A549 (cell line): ENCODE data around the gene KRTAP1-4. TPM values are rescaled to one million over a fixed set of nuclear protein-coding genes. Genes with fewer than 3 reads are reported as not detected.

Source experiments
- ATAC-seq, 2 experiments: fragments of 200-7000 bp in 1 of 2; fragments of >200 bp in 1 of 2; cut with Nextera tagmentation in 1 of 2; cut with Tn5 transposase in 1 of 2; 3 replicates each; pipeline versions ENCODE4 v1.8.0 to v1.9.1; 2018 to 2020; ENCODE audit warnings: mild to moderate bottlenecking in 1 of 2, moderate library complexity in 1 of 2
- CTCF ChIA-PET: fragments of 300-600 bp; sonication (Branson Sonifier 250); formaldehyde crosslinking; extraction: SDS; loops from one replicate; lab custom pipeline; 2021; ENCODE audit warnings: antibody characterized with exemption, inconsistent platforms; lab: Yijun Ruan, JAX
- POLR2A ChIA-PET: fragments of 350-600 bp; formaldehyde crosslinking; extraction: SDS; loops from one replicate; lab custom pipeline; 2021; ENCODE audit warnings: antibody characterized with exemption, inconsistent platforms; lab: Yijun Ruan, JAX
- DNase-seq, 2 experiments: peaks; one replicate each; pipeline versions ENCODE4 v3.0.0 to v3.0.0-alpha.2; 2011 to 2016; ENCODE audit warnings: low read depth in 1 of 2, low spot score in 1 of 2
- FAIRE-seq: peaks from 2 replicates; lab custom pipeline; 2011; peaks lifted over from hg19 to GRCh38; lab: Jason Lieb, UNC
- H3K27ac ChIP-seq, 2 experiments: fragments of >200 bp; sonication (Bioruptor Twin); formaldehyde crosslinking; 3 replicates each; pipeline ENCODE4 v1.5.1; 2016 to 2017
- H3K4me1 ChIP-seq: fragments of >200 bp; sonication (Bioruptor Twin); formaldehyde crosslinking; 3 replicates; pipeline ENCODE4 v1.6.1; 2016
- H3K4me2 ChIP-seq: fragments of >200 bp; sonication (Bioruptor Twin); formaldehyde crosslinking; 3 replicates; pipeline ENCODE4 v1.6.1; 2016
- H3K4me3 ChIP-seq: fragments of >200 bp; sonication (Bioruptor Twin); formaldehyde crosslinking; 3 replicates; pipeline ENCODE4 v1.5.1; 2016
- H3K9me3 ChIP-seq: fragments of >200 bp; sonication (Bioruptor Twin); formaldehyde crosslinking; 3 replicates; pipeline ENCODE4 v1.6.1; 2016
- CBX2 ChIP-seq: fragments of 200-600 bp; sonication (generic); IDR thresholded peaks from 2 replicates; pipeline ENCODE4 v1.6.1; 2016; ENCODE audit warnings: low read depth, mild to moderate bottlenecking, borderline replicate concordance
- EHF ChIP-seq: fragments of 250-450 bp; sonication (Bioruptor Pico); IDR thresholded peaks from 2 replicates; pipeline ENCODE4 v1.5.0; 2020; ENCODE audit warnings: mild to moderate bottlenecking
- ESRRA ChIP-seq: fragments of 150-350 bp; IDR thresholded peaks from 2 replicates; pipeline ENCODE4 v1.6.1; 2014; ENCODE audit warnings: mild to moderate bottlenecking, low read length, borderline replicate concordance
- FOXS1 ChIP-seq: fragments of 250-450 bp; sonication (Bioruptor Pico); IDR thresholded peaks from 2 replicates; pipeline ENCODE4 v1.5.0; 2020; ENCODE audit warnings: mild to moderate bottlenecking, moderate library complexity
- GATA3 ChIP-seq: IDR thresholded peaks from 2 replicates; pipeline ENCODE4 v1.6.1; 2012; ENCODE audit warnings: borderline replicate concordance
- HOXB5 ChIP-seq: fragments of 250-450 bp; sonication (Bioruptor Pico); IDR thresholded peaks from 2 replicates; pipeline ENCODE4 v1.5.0; 2020; ENCODE audit warnings: mild to moderate bottlenecking, moderate library complexity
- KDM1A ChIP-seq: fragments of 200-600 bp; sonication (generic); IDR thresholded peaks from 2 replicates; pipeline ENCODE4 v1.6.1; 2016; ENCODE audit warnings: low read depth, mild to moderate bottlenecking
- NFE2L2 ChIP-seq: fragments of 150-350 bp; conservative IDR thresholded peaks from 2 replicates; pipeline ENCODE4 v1.6.1; 2014; ENCODE audit warnings: low read length
- POLR2A ChIP-seq: IDR thresholded peaks from 2 replicates; pipeline ENCODE4 v1.6.1; 2012; ENCODE audit warnings: mild to moderate bottlenecking, low read length
- RCOR1 ChIP-seq: fragments of 150-350 bp; IDR thresholded peaks from 2 replicates; pipeline ENCODE4 v1.6.1; 2014; ENCODE audit warnings: antibody characterized with exemption, low read length, low read depth
- SREBF2 ChIP-seq: fragments of 450-650 bp; IDR thresholded peaks from 2 replicates; pipeline ENCODE4 v1.6.1; 2014; ENCODE audit warnings: mild to moderate bottlenecking, moderate library complexity
- TFCP2L1 ChIP-seq: fragments of 250-450 bp; sonication (Bioruptor Pico); IDR thresholded peaks from 2 replicates; pipeline ENCODE4 v1.5.0; 2021; ENCODE audit warnings: mild to moderate bottlenecking
- ZC3H11A ChIP-seq: fragments of 450-650 bp; IDR thresholded peaks from 2 replicates; pipeline ENCODE4 v1.6.1; 2014; ENCODE audit warnings: antibody characterized with exemption, mild to moderate bottlenecking
- ZSCAN20 ChIP-seq: fragments of 250-450 bp; sonication (Bioruptor Pico); IDR thresholded peaks from 2 replicates; pipeline ENCODE4 v1.8.0; 2022; ENCODE audit warnings: mild to moderate bottlenecking, moderate library complexity
- WGBS: methylation state at CpG from one replicate; pipeline ENCODE4 v1.1.6; 2017; ENCODE audit errors: missing lambda C conversion rate; 5-methylcytosine and 5-hydroxymethylcytosine counted together
- polyA plus RNA-seq, 4 experiments: library from polyadenylated mRNA; depleted of rRNA in 3 of 4; stranded (reverse); fragments of >200 nt; fragmentation: RNase III in 1 of 4; extraction: RNeasy Plus Mini Kit Qiagen cat#74134 plus additional on column Dnase treatment in 1 of 4; gene quantifications; 2 replicates in 3 of 4; 3 replicates in 1 of 4; pipeline ENCODE4 v1.2.3, GENCODE V29; 2011 to 2017
- TF ChIP-seq, protein P1 (sequence below): fragments of 250-450 bp; sonication (Bioruptor Pico); IDR thresholded peaks from 2 replicates; pipeline ENCODE4 v1.5.0; 2021; ENCODE audit warnings: mild to moderate bottlenecking, moderate library complexity, borderline replicate concordance
- TF ChIP-seq, protein P2 (sequence below): fragments of 200-600 bp; sonication (generic); IDR thresholded peaks from 2 replicates; pipeline ENCODE4 v1.6.1; 2016; ENCODE audit warnings: antibody characterized with exemption, mild to moderate bottlenecking, moderate library complexity
- TF ChIP-seq, protein P3 (sequence below): fragments of >200 bp; sonication (Bioruptor Twin); formaldehyde crosslinking; IDR thresholded peaks from 2 replicates; pipeline ENCODE4 v1.6.1; 2016

Gene KRTAP1-4
- polyA plus RNA-seq, 2 of the 4 experiments (the other 2 are of a cell fraction) = not detected

DNA sequence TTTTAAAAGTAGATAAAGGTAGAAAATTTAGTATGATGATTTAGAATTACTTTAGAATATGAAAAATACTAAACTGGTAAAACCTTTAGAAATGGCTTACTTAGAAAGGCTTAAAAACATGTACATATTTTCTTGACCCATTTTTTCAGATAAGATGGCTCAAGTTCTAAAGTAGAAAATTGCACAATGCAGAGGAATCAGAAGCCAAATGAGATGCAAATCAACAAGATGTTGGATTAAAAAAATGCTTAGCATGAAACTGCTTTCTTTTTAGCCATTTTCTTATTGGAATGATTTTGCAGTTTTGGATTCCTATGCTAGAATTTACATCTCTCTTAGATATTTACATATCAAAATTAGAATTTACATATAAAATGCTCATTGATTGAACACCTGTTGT is 19.6 kb downstream of the KRTAP1-4 start (continued):
- TF ChIP-seq SREBF2 (no peak), RCOR1 (no peak)

DNA sequence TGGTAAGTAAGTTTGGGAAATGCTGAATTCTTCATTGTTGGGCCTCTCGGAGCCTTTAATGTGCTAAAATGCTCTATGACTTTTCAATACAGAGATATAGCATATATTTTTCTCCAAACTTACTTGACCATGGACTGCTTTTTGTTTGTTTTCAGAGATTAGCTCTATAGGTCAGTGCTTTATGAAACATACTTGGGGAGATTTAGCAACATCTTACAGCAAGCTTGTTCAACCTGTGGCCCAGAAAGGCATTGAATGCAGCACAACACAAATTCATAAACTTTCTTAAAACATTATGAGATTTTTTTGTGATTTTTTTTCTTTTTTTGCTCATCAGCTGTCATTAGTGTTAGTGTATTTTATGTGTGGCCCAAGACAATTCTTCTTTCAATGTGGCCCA is 20.1 kb downstream of the KRTAP1-4 start:
- DNase-seq = no peak
- ChIA-PET POLR2A (no interaction called here), CTCF (interaction anchor here (0.9 to 1.0 kb wide), 2 partner anchors 8 to 539 kb away, joined by 3 read pairs; no protein-coding TSS in a partner anchor)
- FAIRE-seq = no peak
- WGBS = 90% methylated on average over 1 of the region's 1 CpG
- Histone ChIP-seq H3K4me3 (no peak overlapping the region), H3K27ac (no peak overlapping the region), H3K4me1 (peaks cover 18% of the 10 kb centered on the region; the same call in 2 of the 3 replicates)
- TF ChIP-seq, protein P1, sequence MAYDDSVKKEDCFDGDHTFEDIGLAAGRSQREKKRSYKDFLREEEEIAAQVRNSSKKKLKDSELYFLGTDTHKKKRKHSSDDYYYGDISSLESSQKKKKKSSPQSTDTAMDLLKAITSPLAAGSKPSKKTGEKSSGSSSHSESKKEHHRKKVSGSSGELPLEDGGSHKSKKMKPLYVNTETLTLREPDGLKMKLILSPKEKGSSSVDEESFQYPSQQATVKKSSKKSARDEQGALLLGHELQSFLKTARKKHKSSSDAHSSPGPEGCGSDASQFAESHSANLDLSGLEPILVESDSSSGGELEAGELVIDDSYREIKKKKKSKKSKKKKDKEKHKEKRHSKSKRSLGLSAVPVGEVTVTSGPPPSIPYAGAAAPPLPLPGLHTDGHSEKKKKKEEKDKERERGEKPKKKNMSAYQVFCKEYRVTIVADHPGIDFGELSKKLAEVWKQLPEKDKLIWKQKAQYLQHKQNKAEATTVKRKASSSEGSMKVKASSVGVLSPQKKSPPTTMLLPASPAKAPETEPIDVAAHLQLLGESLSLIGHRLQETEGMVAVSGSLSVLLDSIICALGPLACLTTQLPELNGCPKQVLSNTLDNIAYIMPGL = no peak
- TF ChIP-seq HOXB5 (CRISPR knock-in tag) (no peak), ESRRA (no peak), CBX2 (no peak), EHF (CRISPR knock-in tag) (no peak), NFE2L2 (no peak), KDM1A (no peak), TFCP2L1 (CRISPR knock-in tag) (no peak), ZC3H11A (no peak), SREBF2 (no peak)
- TF ChIP-seq, protein P2, sequence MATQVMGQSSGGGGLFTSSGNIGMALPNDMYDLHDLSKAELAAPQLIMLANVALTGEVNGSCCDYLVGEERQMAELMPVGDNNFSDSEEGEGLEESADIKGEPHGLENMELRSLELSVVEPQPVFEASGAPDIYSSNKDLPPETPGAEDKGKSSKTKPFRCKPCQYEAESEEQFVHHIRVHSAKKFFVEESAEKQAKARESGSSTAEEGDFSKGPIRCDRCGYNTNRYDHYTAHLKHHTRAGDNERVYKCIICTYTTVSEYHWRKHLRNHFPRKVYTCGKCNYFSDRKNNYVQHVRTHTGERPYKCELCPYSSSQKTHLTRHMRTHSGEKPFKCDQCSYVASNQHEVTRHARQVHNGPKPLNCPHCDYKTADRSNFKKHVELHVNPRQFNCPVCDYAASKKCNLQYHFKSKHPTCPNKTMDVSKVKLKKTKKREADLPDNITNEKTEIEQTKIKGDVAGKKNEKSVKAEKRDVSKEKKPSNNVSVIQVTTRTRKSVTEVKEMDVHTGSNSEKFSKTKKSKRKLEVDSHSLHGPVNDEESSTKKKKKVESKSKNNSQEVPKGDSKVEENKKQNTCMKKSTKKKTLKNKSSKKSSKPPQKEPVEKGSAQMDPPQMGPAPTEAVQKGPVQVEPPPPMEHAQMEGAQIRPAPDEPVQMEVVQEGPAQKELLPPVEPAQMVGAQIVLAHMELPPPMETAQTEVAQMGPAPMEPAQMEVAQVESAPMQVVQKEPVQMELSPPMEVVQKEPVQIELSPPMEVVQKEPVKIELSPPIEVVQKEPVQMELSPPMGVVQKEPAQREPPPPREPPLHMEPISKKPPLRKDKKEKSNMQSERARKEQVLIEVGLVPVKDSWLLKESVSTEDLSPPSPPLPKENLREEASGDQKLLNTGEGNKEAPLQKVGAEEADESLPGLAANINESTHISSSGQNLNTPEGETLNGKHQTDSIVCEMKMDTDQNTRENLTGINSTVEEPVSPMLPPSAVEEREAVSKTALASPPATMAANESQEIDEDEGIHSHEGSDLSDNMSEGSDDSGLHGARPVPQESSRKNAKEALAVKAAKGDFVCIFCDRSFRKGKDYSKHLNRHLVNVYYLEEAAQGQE = no peak
- TF ChIP-seq, protein P3, sequence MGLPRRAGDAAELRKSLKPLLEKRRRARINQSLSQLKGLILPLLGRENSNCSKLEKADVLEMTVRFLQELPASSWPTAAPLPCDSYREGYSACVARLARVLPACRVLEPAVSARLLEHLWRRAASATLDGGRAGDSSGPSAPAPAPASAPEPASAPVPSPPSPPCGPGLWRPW = no peak
- TF ChIP-seq, all 56 proteins: peak for 0
- ATAC-seq = no peak
- H3K9me3 ChIP-seq = no peaks in the 10 kb centered on the region
- H3K4me2 ChIP-seq = 0 out of 3 replicates have a peak overlapping the region, but pooled peaks have one; percentile 8

DNA sequence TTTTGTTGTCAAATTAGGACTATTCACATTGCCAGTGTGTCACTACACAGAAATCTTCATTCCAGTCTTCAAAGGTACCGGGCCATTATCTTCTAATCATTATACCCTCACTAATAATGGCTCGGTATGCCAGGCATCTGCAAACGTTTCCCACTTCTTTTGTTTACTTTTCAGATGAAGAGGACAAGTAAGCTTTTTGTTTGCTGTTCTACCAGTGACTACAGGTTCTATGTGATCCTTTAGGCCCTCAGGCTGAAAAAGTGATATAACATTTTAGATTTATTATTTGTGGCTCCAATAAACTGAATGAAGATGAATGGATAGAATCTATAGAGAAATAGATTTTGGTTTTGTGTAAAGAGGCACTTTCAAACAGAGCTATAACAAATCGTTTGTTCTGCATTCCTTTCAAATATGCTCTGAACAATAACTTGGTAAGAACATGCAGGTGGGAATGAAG is 20.7 kb downstream of the KRTAP1-4 start:
- ChIA-PET POLR2A (no interaction called here), CTCF (interaction anchor here (0.9 to 1.0 kb wide), 2 partner anchors 8 to 539 kb away, joined by 3 read pairs; no protein-coding TSS in a partner anchor)
- Histone ChIP-seq H3K4me2 (peak overlapping the region; percentile 8; the same call in 2 of the 3 replicates), H3K27ac (no peak overlapping the region), H3K9me3 (no peaks in the 10 kb centered on the region), H3K4me1 (peaks cover 18% of the 10 kb centered on the region; the same call in 2 of the 3 replicates), H3K4me3 (no peak overlapping the region)
- FAIRE-seq (peak; percentile 54), DNase-seq (no peak), ATAC-seq (no peak)
- 16% methylated on average over 4 of the region's 4 CpGs for WGBS
- TF ChIP-seq ZSCAN20 (no peak), GATA3 (peak; percentile 54)

DNA sequence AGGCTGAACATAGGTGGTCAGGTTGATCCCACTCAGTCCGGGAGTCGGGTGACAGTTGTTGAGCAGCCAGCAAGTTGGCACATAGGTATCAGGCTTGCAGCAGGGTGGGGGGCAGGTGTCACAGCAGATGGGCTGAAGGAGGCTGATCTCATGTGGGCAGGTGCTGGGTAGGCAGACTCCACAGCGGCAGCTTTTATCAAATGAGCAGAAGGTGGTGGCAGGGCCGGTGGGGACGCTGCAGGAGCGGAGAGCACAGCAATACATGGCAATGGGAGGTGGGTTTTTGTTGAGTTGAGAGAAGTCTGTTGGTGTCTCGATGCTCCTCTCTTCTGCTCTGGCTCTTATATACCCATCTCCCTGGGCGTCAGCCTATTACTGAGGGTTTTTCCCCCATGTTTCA is 21.2 kb downstream of the KRTAP1-4 start, which contains the start of gene KRTAP3-1:
Gene KRTAP3-1, minus strand, starts transcription at position 318 of the 400 bp plus-strand sequence. Its CDS starts 54 bp downstream, at position 264.
- 84% methylated on average over 8 of the region's 8 CpGs for WGBS
- H3K4me3 ChIP-seq = no peak within 1 kb of the TSS
- H3K4me2 ChIP-seq = peak within 1 kb of the TSS; percentile 8; the same call in 2 of the 3 replicates
- ATAC-seq (no peak), FAIRE-seq (no peak), DNase-seq (no peak)
- H3K4me1 ChIP-seq = peaks cover 18% of the 10 kb centered on the region; the same call in 2 of the 3 replicates
- CTCF ChIA-PET = interaction anchor here (1.0 kb wide), 1 partner anchor 540 kb away, joined by 3 read pairs; no protein-coding TSS in a partner anchor
- no peak within 1 kb of the TSS for H3K27ac ChIP-seq
- no peaks in the 10 kb centered on the region for H3K9me3 ChIP-seq
- POLR2A ChIA-PET = no interaction called here
- TF ChIP-seq POLR2A (no peak), RCOR1 (no peak), FOXS1 (no peak)
